HG02943 (cell line): ENCODE results near the gene CHRM4.

Source experiments
- ATAC-seq: cut with Tn5 transposase; IDR thresholded peaks from one replicate; pipeline ENCODE4 v1.9.1; 2021; ENCODE audit warnings: mild to moderate bottlenecking, low read depth, moderate library complexity; ENCODE audit not compliant: unreplicated experiment

Gene CHRM4

GRCh38 chr11:46351148-46351547, 40.4 kb downstream of the CHRM4 start:
- no peak for ATAC-seq

- no peak for ATAC-seq
These were observed 40.9 kb downstream of the CHRM4 start for GRCh38 chr11:46350695-46351094.

GRCh38 chr11:46348566-46349401, 42.8 kb downstream of the CHRM4 start:
- ATAC-seq, result no peak

GRCh38 chr11:46347637-46348311, 43.8 kb downstream of the CHRM4 start:
- ATAC-seq, result no peak

GRCh38 chr11:46346886-46347636, 44.5 kb downstream of the CHRM4 start, which contains the start of gene DGKZ:
Gene DGKZ, plus strand, starts transcription at chr11:46347463. Its CDS starts 197 bp downstream, at chr11:46347660.
- ATAC-seq, result peak; percentile 57

GRCh38 chr11:46345881-46346484, 45.6 kb downstream of the CHRM4 start:
- ATAC-seq, result no peak

- ATAC-seq, result no peak
These were observed 46.4 kb downstream of the CHRM4 start for GRCh38 chr11:46345131-46345597.

GRCh38 chr11:46343520-46343919, 48.1 kb downstream of the CHRM4 start:
- ATAC-seq, result no peak

- ATAC-seq, result no peak
These were observed 49.3 kb downstream of the CHRM4 start for GRCh38 chr11:46342239-46342638.

GRCh38 chr11:46341454-46341853, 50.1 kb downstream of the CHRM4 start:
- ATAC-seq, result no peak

- ATAC-seq, result no peak
These were observed 51.8 kb downstream of the CHRM4 start for GRCh38 chr11:46339816-46340215.

GRCh38 chr11:46338988-46339666, 52.4 kb downstream of the CHRM4 start:
- no peak for ATAC-seq

- no peak for ATAC-seq
These were observed 53.0 kb downstream of the CHRM4 start for GRCh38 chr11:46338636-46338987.

GRCh38 chr11:46337626-46338345, 53.8 kb downstream of the CHRM4 start:
- no peak for ATAC-seq

GRCh38 chr11:46336563-46337180, 54.9 kb downstream of the CHRM4 start:
- ATAC-seq, result no peak

- no peak for ATAC-seq
These were observed 55.5 kb downstream of the CHRM4 start for GRCh38 chr11:46335890-46336562.

- ATAC-seq, result no peak
These were observed 56.3 kb downstream of the CHRM4 start for GRCh38 chr11:46335271-46335670.

- no peak for ATAC-seq
These were observed 57.4 kb downstream of the CHRM4 start for GRCh38 chr11:46334211-46334610.
